Neural cell (in vitro differentiated cells): Measurements from ENCODE around the gene KBTBD12. TPM values are rescaled to one million over a fixed set of nuclear protein-coding genes. Genes with fewer than 3 reads are reported as not detected.

Experiments
- H2AFZ ChIP-seq: fragments of 200-600, 300-800 bp; sonication (generic), shearing (Covaris generic); 2 replicates; pipeline ENCODE4 v1.6.0; 2014; ENCODE audit warnings: low read depth, mild to moderate bottlenecking, antibody characterized with exemption, low read length, moderate library complexity
- H3F3A ChIP-seq: fragments of 200-600 bp; shearing (Covaris generic); 2 replicates; pipeline ENCODE4 v1.6.1; 2016; ENCODE audit warnings: mild to moderate bottlenecking, moderate library complexity, mixed read lengths, antibody characterized with exemption, low read length; ENCODE audit not compliant: insufficient read depth, poor library complexity, severe bottlenecking
- H3K27ac ChIP-seq: fragments of 200-600, 300-800 bp; sonication (generic), shearing (Covaris generic); 2 replicates; pipeline ENCODE4 v1.5.1; 2014; ENCODE audit warnings: mild to moderate bottlenecking, low read length, moderate library complexity
- H3K27me3 ChIP-seq: fragments of 300-800, 200-600 bp; sonication (generic), shearing (Covaris generic); 2 replicates; pipeline ENCODE4 v1.6.0; 2014; ENCODE audit warnings: mild to moderate bottlenecking, low read depth, low read length, moderate library complexity; ENCODE audit not compliant: insufficient read depth
- H3K36me3 ChIP-seq: fragments of 300-800, 200-600 bp; sonication (generic), shearing (Covaris generic); 2 replicates; pipeline ENCODE4 v1.5.1; 2014; ENCODE audit warnings: mild to moderate bottlenecking, antibody characterized with exemption, low read length, moderate library complexity; ENCODE audit not compliant: insufficient read depth
- H3K4me2 ChIP-seq: fragments of 300-800, 200-600 bp; sonication (generic), shearing (Covaris generic); 2 replicates; pipeline ENCODE4 v1.6.0; 2014; ENCODE audit warnings: mild to moderate bottlenecking, low read length
- H3K4me3 ChIP-seq: fragments of 300-800, 200-600 bp; sonication (generic), shearing (Covaris generic); 2 replicates; pipeline ENCODE4 v1.5.1; 2014; ENCODE audit warnings: mild to moderate bottlenecking, low read length, moderate library complexity
- H3K79me2 ChIP-seq: fragments of 200-600 bp; shearing (Covaris generic); replicated peaks from 2 replicates; pipeline ENCODE4 v1.6.0; 2014; ENCODE audit warnings: mild to moderate bottlenecking, low read length, moderate library complexity; ENCODE audit not compliant: insufficient read depth
- H3K9ac ChIP-seq: fragments of 300-800, 200-600 bp; sonication (generic), shearing (Covaris generic); 2 replicates; pipeline ENCODE4 v1.6.1; 2016; ENCODE audit warnings: mild to moderate bottlenecking, low read length, mixed read lengths
- H3K9me2 ChIP-seq: fragments of 200-600 bp; shearing (Covaris generic); 2 replicates; pipeline ENCODE4 v1.6.1; 2016; ENCODE audit warnings: mild to moderate bottlenecking, low read length, mixed read lengths; ENCODE audit not compliant: insufficient read depth
- H3K9me3 ChIP-seq: fragments of 200-600, 300-800 bp; sonication (generic), shearing (Covaris generic); 2 replicates; pipeline ENCODE4 v1.6.1; 2016; ENCODE audit warnings: mild to moderate bottlenecking, mixed run types, low read length, moderate library complexity, mixed read lengths
- H4K20me1 ChIP-seq: fragments of 200-600 bp; shearing (Covaris generic); 2 replicates; pipeline ENCODE4 v1.6.1; 2016; ENCODE audit warnings: mild to moderate bottlenecking, mixed run types; ENCODE audit not compliant: insufficient read depth
- EP300 ChIP-seq: fragments of 450-650 bp; conservative IDR thresholded peaks from 2 replicates; pipeline ENCODE4 v1.6.1; 2014; ENCODE audit warnings: antibody characterized with exemption, mild to moderate bottlenecking, moderate library complexity; ENCODE audit not compliant: poor library complexity, severe bottlenecking
- EZH2 ChIP-seq: fragments of 200-600, 300-800 bp; shearing (Covaris generic), sonication (generic); IDR thresholded peaks from 2 replicates; pipeline ENCODE4 v1.6.1; 2014; ENCODE audit warnings: antibody characterized with exemption, low read length, borderline replicate concordance, mild to moderate bottlenecking; ENCODE audit not compliant: insufficient read depth, poor library complexity, severe bottlenecking
- MXI1 ChIP-seq: fragments of 450-650 bp; conservative IDR thresholded peaks from 2 replicates; pipeline ENCODE4 v1.6.1; 2014; ENCODE audit warnings: antibody characterized with exemption, mild to moderate bottlenecking; ENCODE audit not compliant: poor library complexity, severe bottlenecking
- POLR2AphosphoS5 ChIP-seq: IDR thresholded peaks from 2 replicates; pipeline ENCODE4 v1.6.1; 2012
- RAD21 ChIP-seq: fragments of 450-650 bp; conservative IDR thresholded peaks from 2 replicates; pipeline ENCODE4 v1.6.1; 2014; ENCODE audit warnings: antibody characterized with exemption, mild to moderate bottlenecking, moderate library complexity
- SMC3 ChIP-seq: fragments of 450-650 bp; conservative IDR thresholded peaks from 2 replicates; pipeline ENCODE4 v1.6.1; 2014; ENCODE audit warnings: antibody characterized with exemption, mild to moderate bottlenecking, moderate library complexity; ENCODE audit not compliant: poor library complexity
- TAF1 ChIP-seq: IDR thresholded peaks from 2 replicates; pipeline ENCODE4 v1.6.1; 2012; ENCODE audit warnings: low read depth
- polyA plus RNA-seq: library from polyadenylated mRNA; depleted of rRNA; stranded (reverse); fragments of >200 nt; gene quantifications from 2 replicates; pipeline ENCODE4 v1.2.3, GENCODE V29; 2014
- TF ChIP-seq, protein P1 (sequence below): IDR thresholded peaks from 2 replicates; pipeline ENCODE4 v1.6.1; 2012; ENCODE audit warnings: borderline replicate concordance
- TF ChIP-seq, protein P2 (sequence below): fragments of 450-650 bp; IDR thresholded peaks from 2 replicates; pipeline ENCODE4 v1.5.1; 2014; ENCODE audit warnings: antibody characterized with exemption, mild to moderate bottlenecking, moderate library complexity; ENCODE audit not compliant: poor library complexity, severe bottlenecking

Gene KBTBD12
- polyA plus RNA-seq, 1 donor from 2014 or later, result not detected

DNA sequence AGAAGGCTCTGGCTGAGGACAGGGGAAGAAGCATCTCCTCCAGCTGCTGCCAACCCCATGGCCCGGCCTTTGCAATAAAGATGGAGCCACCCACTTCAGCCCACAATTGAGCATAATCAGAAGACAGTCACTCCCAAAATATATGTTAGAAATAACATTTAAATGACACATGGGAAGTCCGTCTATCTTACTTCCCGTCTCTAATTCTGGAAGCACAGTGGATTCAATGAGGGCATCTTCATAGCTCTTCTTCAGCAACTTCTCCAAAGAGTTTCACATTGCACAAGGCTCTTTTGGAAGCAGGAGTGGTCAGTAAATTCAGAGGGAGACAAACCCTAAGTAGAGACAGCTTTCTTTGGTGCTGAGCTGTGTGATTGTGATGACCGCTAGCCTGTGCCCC is 70.2 kb downstream of the KBTBD12 start:
- Histone ChIP-seq H3K79me2 (no peaks in the 10 kb centered on the region), H3K4me2 (no peak overlapping the region), H2AFZ (no peak overlapping the region), H3K9me2 (no peaks in the 10 kb centered on the region), H3K9me3 (no peaks in the 10 kb centered on the region), H3K4me3 (no peak overlapping the region), H3F3A (no peaks in the 10 kb centered on the region), H3K36me3 (no peaks in the 10 kb centered on the region), H3K27ac (no peak overlapping the region), H4K20me1 (no peaks in the 10 kb centered on the region), H3K9ac (no peak overlapping the region), H3K27me3 (no peaks in the 10 kb centered on the region)
- TF ChIP-seq, protein P1, sequence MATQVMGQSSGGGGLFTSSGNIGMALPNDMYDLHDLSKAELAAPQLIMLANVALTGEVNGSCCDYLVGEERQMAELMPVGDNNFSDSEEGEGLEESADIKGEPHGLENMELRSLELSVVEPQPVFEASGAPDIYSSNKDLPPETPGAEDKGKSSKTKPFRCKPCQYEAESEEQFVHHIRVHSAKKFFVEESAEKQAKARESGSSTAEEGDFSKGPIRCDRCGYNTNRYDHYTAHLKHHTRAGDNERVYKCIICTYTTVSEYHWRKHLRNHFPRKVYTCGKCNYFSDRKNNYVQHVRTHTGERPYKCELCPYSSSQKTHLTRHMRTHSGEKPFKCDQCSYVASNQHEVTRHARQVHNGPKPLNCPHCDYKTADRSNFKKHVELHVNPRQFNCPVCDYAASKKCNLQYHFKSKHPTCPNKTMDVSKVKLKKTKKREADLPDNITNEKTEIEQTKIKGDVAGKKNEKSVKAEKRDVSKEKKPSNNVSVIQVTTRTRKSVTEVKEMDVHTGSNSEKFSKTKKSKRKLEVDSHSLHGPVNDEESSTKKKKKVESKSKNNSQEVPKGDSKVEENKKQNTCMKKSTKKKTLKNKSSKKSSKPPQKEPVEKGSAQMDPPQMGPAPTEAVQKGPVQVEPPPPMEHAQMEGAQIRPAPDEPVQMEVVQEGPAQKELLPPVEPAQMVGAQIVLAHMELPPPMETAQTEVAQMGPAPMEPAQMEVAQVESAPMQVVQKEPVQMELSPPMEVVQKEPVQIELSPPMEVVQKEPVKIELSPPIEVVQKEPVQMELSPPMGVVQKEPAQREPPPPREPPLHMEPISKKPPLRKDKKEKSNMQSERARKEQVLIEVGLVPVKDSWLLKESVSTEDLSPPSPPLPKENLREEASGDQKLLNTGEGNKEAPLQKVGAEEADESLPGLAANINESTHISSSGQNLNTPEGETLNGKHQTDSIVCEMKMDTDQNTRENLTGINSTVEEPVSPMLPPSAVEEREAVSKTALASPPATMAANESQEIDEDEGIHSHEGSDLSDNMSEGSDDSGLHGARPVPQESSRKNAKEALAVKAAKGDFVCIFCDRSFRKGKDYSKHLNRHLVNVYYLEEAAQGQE, result no peak
- no peak for TF ChIP-seq EZH2
- TF ChIP-seq MXI1, result no peak
- TF ChIP-seq TAF1, result no peak
- no peak for TF ChIP-seq POLR2AphosphoS5
- TF ChIP-seq EP300, result no peak
- TF ChIP-seq RAD21, result no peak
- no peak for TF ChIP-seq SMC3

DNA sequence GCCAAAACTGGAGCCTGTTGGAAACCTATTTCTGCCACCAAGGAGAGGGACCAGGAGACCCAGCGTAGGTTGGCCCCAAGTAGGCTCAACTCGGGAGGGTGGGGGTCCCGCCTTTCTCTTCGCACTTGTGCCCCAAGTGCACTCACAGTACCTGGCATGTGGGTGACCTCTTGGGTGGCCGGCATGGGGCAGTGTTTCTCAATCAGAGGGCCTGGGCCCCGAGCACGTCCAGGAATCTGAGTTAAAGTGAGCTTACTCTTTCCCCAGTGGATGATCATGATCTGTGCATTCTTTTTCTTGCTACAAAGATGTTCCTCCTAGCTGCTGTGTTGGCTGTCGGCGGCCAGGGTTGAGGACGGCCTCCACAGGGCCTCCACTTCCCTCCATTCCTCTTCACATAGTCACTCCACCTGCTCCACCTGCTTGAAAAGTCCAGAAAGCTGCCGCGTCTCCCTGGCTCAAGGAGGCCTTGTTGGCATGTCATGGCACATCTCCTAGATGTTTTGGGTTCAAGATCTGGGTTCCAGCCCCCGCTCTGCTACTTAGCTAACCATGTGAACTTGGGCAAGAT is 70.7 kb downstream of the KBTBD12 start:
- TF ChIP-seq MXI1 (no peak), RAD21 (no peak), TAF1 (no peak), SMC3 (no peak), EZH2 (no peak)
- TF ChIP-seq, protein P1, result no peak
- TF ChIP-seq, protein P2, sequence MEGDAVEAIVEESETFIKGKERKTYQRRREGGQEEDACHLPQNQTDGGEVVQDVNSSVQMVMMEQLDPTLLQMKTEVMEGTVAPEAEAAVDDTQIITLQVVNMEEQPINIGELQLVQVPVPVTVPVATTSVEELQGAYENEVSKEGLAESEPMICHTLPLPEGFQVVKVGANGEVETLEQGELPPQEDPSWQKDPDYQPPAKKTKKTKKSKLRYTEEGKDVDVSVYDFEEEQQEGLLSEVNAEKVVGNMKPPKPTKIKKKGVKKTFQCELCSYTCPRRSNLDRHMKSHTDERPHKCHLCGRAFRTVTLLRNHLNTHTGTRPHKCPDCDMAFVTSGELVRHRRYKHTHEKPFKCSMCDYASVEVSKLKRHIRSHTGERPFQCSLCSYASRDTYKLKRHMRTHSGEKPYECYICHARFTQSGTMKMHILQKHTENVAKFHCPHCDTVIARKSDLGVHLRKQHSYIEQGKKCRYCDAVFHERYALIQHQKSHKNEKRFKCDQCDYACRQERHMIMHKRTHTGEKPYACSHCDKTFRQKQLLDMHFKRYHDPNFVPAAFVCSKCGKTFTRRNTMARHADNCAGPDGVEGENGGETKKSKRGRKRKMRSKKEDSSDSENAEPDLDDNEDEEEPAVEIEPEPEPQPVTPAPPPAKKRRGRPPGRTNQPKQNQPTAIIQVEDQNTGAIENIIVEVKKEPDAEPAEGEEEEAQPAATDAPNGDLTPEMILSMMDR, result no peak
- Histone ChIP-seq H3K4me2 (no peak overlapping the region), H3F3A (no peaks in the 10 kb centered on the region), H3K9me2 (no peaks in the 10 kb centered on the region), H3K4me3 (no peak overlapping the region), H4K20me1 (no peaks in the 10 kb centered on the region), H3K27me3 (no peaks in the 10 kb centered on the region), H2AFZ (no peak overlapping the region), H3K9me3 (no peaks in the 10 kb centered on the region), H3K79me2 (no peaks in the 10 kb centered on the region), H3K36me3 (no peaks in the 10 kb centered on the region), H3K9ac (no peak overlapping the region), H3K27ac (no peak overlapping the region)
